HepG2 (cell line): ENCODE measurements around the gene CCN2. TPM values are rescaled to one million over a fixed set of nuclear protein-coding genes. Genes with fewer than 3 reads are reported as not detected.
A peak's percentile ranks its signal among the peaks of the same experiment; 100 is the strongest.

Source experiments
- CHD4 ChIP-seq: fragments of 200-600 bp; sonication (generic); IDR thresholded peaks from 2 replicates; pipeline ENCODE4 v1.7.0; 2017; ENCODE audit warnings: mild to moderate bottlenecking, low read length, borderline replicate concordance
- MAZ ChIP-seq, 2 experiments: sonication (generic) in 1 of 2; formaldehyde crosslinking in 1 of 2; IDR thresholded peaks; 2 replicates each; pipeline versions ENCODE4 v1.5.0 to v1.6.1; 2012 to 2020; ENCODE audit warnings: low read depth in 2 of 2, mild to moderate bottlenecking in 2 of 2, borderline replicate concordance in 1 of 2, improper control_type of control experiment in 1 of 2, low read length in 1 of 2, missing genetic modification reagents in 1 of 2, moderate library complexity in 1 of 2
- MTA1 ChIP-seq: sonication (generic); formaldehyde crosslinking; IDR thresholded peaks from 2 replicates; pipeline ENCODE4 v1.4.0; 2020; ENCODE audit warnings: missing genetic modification reagents, mild to moderate bottlenecking, borderline replicate concordance
- RFX3 ChIP-seq: IDR thresholded peaks from 2 replicates; pipeline ENCODE4 v1.6.1; 2016; ENCODE audit warnings: missing biosample characterization, missing genetic modification reagents
- XRCC5 ChIP-seq: fragments of 200-400 bp; formaldehyde crosslinking; optimal IDR thresholded peaks from 2 replicates; pipeline ENCODE3; 2017; ENCODE audit warnings: mild to moderate bottlenecking, low read length
- ZNF10 ChIP-seq: sonication (generic); formaldehyde crosslinking; IDR thresholded peaks from 2 replicates; pipeline ENCODE4 v1.4.0; 2020; ENCODE audit warnings: mild to moderate bottlenecking, low read depth, missing genetic modification reagents, borderline replicate concordance
- ZNF230 ChIP-seq: sonication (generic); formaldehyde crosslinking; IDR thresholded peaks from 2 replicates; pipeline ENCODE4 v1.4.0; 2020; ENCODE audit warnings: mild to moderate bottlenecking, missing genetic modification reagents
- ZNF256 ChIP-seq: sonication (generic); formaldehyde crosslinking; conservative IDR thresholded peaks from 2 replicates; pipeline ENCODE4 v1.4.0; 2020; ENCODE audit warnings: missing genetic modification reagents
- ZNF451 ChIP-seq: sonication (generic); formaldehyde crosslinking; IDR thresholded peaks from 2 replicates; pipeline ENCODE4 v1.5.0; 2020; ENCODE audit warnings: mild to moderate bottlenecking, missing genetic modification reagents
- ZNF615 ChIP-seq: sonication (generic); formaldehyde crosslinking; IDR thresholded peaks from 2 replicates; pipeline ENCODE4 v1.5.0; 2020; ENCODE audit warnings: mild to moderate bottlenecking, missing genetic modification reagents, borderline replicate concordance
- polyA plus RNA-seq, 8 experiments: library from polyadenylated mRNA; depleted of rRNA in 3 of 8; stranded (reverse) in 7 of 8; unstranded in 1 of 8; fragments of >200 nt; fragmentation: Illumina TruSeq in 4 of 8; extraction: Trizol in 4 of 8; gene quantifications; 2 replicates each; pipeline versions ENCODE4 v1.2.1 to v1.2.3, GENCODE V29; 2011 to 2016; ENCODE audit warnings: low read depth in 4 of 8, missing spikeins in 1 of 8, mixed read lengths in 1 of 8; ENCODE audit not compliant: insufficient read depth in 1 of 8
- total RNA-seq, 5 experiments: library from RNA; depleted of rRNA; stranded (reverse); fragments of >200 nt; fragmentation: Illumina TruSeq; extraction: Trizol; gene quantifications; 2 replicates each; pipeline ENCODE4 v1.2.3, GENCODE V29; 2016; ENCODE audit warnings: low read depth in 1 of 5
- TF ChIP-seq, protein P1 (sequence below): sonication (generic); formaldehyde crosslinking; IDR thresholded peaks from 2 replicates; pipeline ENCODE4 v1.4.0; 2020; ENCODE audit warnings: missing genetic modification reagents
- TF ChIP-seq, protein P2 (sequence below): sonication (generic); formaldehyde crosslinking; IDR thresholded peaks from 2 replicates; pipeline ENCODE4 v1.8.0; 2022; ENCODE audit warnings: mild to moderate bottlenecking, missing genetic modification reagents
- TF ChIP-seq, protein P3 (sequence below): sonication (generic); formaldehyde crosslinking; IDR thresholded peaks from 2 replicates; pipeline ENCODE4 v1.8.1; 2022; ENCODE audit warnings: low read depth, mild to moderate bottlenecking, missing genetic modification reagents
- TF ChIP-seq, protein P4 (sequence below): sonication (generic); formaldehyde crosslinking; IDR thresholded peaks from 2 replicates; pipeline ENCODE4 v1.8.0; 2022; ENCODE audit warnings: mild to moderate bottlenecking, missing genetic modification reagents; ENCODE audit not compliant: insufficient replicate concordance
- TF ChIP-seq, protein P5 (sequence below): sonication (generic); formaldehyde crosslinking; IDR thresholded peaks from 2 replicates; pipeline ENCODE4 v1.5.1; 2020; ENCODE audit warnings: mild to moderate bottlenecking, missing genetic modification reagents, moderate library complexity

CCN2 gene
- total and polyA plus RNA-seq, 2 of the 13 experiments (the other 11 are each of a cell fraction or from before 2014, with no cell fraction given), result 34.7 to 316 TPM

DNA sequence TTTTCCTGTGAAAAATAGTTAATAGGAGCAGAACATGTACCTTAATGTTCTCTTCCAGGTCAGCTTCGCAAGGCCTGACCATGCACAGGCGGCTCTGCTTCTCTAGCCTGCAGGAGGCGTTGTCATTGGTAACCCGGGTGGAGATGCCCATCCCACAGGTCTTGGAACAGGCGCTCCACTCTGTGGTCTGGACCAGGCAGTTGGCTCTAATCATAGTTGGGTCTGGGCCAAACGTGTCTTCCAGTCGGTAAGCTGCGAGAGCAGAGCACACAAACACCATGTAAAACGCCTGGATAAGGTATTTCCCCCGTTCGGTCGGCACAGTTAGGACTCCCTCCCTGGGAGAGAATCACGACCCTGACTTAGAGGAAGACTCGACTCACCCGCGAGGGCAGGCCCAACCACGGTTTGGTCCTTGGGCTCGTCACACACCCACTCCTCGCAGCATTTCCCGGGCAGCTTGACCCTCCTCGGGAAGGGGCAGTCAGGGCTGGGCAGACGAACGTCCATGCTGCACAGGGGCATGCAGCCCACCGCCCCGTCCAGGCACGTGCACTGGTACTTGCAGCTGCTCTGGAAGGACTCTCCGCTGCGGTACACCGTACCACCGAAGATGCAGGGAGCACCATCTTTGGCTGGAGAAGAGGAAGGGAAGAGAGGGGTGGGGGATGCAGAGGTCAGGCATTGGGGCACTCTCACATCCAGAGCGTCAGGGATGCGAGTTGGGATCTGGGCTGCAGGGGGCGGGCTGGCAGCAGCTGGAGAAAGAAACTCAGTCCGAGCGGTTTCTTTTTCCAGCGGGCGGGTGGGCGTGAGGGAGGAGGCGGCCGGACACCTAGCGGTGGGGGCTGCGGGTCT, 1.0 kb downstream of the CCN2 start (continued):
- TF ChIP-seq, protein P1, sequence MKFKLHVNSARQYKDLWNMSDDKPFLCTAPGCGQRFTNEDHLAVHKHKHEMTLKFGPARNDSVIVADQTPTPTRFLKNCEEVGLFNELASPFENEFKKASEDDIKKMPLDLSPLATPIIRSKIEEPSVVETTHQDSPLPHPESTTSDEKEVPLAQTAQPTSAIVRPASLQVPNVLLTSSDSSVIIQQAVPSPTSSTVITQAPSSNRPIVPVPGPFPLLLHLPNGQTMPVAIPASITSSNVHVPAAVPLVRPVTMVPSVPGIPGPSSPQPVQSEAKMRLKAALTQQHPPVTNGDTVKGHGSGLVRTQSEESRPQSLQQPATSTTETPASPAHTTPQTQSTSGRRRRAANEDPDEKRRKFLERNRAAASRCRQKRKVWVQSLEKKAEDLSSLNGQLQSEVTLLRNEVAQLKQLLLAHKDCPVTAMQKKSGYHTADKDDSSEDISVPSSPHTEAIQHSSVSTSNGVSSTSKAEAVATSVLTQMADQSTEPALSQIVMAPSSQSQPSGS (CRISPR knock-in tag), result no peak
- TF ChIP-seq, protein P2, sequence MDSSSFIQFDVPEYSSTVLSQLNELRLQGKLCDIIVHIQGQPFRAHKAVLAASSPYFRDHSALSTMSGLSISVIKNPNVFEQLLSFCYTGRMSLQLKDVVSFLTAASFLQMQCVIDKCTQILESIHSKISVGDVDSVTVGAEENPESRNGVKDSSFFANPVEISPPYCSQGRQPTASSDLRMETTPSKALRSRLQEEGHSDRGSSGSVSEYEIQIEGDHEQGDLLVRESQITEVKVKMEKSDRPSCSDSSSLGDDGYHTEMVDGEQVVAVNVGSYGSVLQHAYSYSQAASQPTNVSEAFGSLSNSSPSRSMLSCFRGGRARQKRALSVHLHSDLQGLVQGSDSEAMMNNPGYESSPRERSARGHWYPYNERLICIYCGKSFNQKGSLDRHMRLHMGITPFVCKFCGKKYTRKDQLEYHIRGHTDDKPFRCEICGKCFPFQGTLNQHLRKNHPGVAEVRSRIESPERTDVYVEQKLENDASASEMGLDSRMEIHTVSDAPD, result no peak
- TF ChIP-seq ZNF10 (0 out of 2 replicates have a peak, but pooled peaks have one; percentile 12), ZNF256 (peak; percentile 94), ZNF615 (no peak; the same call in 1 of the 2 replicates), CHD4 (no peak), ZNF451 (CRISPR knock-in tag) (peak; percentile 58; the same call in 1 of the 2 replicates), XRCC5 (peak; percentile 76), MTA1 (CRISPR knock-in tag) (peak; percentile 69; the same call in 1 of the 2 replicates), MAZ (IDR thresholded peaks at IDR 0.05; ENCODE audit: borderline replicate concordance, low read depth, low read length) (peak; percentile 25; the same call in 1 of the 2 replicates), MAZ (CRISPR knock-in tag; IDR thresholded peaks at IDR 0.05; ENCODE audit: low read depth) (no peak), ZNF230 (peak; percentile 41; the same call in 1 of the 2 replicates), RFX3 (CRISPR knock-in tag) (peak; percentile 46; the same call in 1 of the 2 replicates)
- TF ChIP-seq, protein P3, sequence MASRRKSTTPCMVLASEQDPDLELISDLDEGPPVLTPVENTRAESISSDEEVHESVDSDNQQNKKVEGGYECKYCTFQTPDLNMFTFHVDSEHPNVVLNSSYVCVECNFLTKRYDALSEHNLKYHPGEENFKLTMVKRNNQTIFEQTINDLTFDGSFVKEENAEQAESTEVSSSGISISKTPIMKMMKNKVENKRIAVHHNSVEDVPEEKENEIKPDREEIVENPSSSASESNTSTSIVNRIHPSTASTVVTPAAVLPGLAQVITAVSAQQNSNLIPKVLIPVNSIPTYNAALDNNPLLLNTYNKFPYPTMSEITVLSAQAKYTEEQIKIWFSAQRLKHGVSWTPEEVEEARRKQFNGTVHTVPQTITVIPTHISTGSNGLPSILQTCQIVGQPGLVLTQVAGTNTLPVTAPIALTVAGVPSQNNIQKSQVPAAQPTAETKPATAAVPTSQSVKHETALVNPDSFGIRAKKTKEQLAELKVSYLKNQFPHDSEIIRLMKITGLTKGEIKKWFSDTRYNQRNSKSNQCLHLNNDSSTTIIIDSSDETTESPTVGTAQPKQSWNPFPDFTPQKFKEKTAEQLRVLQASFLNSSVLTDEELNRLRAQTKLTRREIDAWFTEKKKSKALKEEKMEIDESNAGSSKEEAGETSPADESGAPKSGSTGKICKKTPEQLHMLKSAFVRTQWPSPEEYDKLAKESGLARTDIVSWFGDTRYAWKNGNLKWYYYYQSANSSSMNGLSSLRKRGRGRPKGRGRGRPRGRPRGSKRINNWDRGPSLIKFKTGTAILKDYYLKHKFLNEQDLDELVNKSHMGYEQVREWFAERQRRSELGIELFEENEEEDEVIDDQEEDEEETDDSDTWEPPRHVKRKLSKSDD (CRISPR knock-in tag), result no peak
- TF ChIP-seq, protein P4, sequence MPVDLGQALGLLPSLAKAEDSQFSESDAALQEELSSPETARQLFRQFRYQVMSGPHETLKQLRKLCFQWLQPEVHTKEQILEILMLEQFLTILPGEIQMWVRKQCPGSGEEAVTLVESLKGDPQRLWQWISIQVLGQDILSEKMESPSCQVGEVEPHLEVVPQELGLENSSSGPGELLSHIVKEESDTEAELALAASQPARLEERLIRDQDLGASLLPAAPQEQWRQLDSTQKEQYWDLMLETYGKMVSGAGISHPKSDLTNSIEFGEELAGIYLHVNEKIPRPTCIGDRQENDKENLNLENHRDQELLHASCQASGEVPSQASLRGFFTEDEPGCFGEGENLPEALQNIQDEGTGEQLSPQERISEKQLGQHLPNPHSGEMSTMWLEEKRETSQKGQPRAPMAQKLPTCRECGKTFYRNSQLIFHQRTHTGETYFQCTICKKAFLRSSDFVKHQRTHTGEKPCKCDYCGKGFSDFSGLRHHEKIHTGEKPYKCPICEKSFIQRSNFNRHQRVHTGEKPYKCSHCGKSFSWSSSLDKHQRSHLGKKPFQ (CRISPR knock-in tag), result peak; percentile 72
- TF ChIP-seq, protein P5, sequence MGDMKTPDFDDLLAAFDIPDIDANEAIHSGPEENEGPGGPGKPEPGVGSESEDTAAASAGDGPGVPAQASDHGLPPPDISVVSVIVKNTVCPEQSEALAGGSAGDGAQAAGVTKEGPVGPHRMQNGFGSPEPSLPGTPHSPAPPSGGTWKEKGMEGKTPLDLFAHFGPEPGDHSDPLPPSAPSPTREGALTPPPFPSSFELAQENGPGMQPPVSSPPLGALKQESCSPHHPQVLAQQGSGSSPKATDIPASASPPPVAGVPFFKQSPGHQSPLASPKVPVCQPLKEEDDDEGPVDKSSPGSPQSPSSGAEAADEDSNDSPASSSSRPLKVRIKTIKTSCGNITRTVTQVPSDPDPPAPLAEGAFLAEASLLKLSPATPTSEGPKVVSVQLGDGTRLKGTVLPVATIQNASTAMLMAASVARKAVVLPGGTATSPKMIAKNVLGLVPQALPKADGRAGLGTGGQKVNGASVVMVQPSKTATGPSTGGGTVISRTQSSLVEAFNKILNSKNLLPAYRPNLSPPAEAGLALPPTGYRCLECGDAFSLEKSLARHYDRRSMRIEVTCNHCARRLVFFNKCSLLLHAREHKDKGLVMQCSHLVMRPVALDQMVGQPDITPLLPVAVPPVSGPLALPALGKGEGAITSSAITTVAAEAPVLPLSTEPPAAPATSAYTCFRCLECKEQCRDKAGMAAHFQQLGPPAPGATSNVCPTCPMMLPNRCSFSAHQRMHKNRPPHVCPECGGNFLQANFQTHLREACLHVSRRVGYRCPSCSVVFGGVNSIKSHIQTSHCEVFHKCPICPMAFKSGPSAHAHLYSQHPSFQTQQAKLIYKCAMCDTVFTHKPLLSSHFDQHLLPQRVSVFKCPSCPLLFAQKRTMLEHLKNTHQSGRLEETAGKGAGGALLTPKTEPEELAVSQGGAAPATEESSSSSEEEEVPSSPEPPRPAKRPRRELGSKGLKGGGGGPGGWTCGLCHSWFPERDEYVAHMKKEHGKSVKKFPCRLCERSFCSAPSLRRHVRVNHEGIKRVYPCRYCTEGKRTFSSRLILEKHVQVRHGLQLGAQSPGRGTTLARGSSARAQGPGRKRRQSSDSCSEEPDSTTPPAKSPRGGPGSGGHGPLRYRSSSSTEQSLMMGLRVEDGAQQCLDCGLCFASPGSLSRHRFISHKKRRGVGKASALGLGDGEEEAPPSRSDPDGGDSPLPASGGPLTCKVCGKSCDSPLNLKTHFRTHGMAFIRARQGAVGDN (CRISPR knock-in tag), result peak; percentile 88
